Effector CD8-positive, alpha-beta T cell (primary cell): Measurements from ENCODE around the gene MASP2.

Experiments
- DNase-seq: peaks from one replicate; lab custom pipeline; 2025; lab: John Stamatoyannopoulos, UW

Gene MASP2

GRCh38 chr1:10989095-10989494 lies 57.9 kb downstream of the MASP2 start:
- DNase-seq = no peak

- no peak for DNase-seq
These were observed 59.1 kb downstream of the MASP2 start for GRCh38 chr1:10987840-10988417.

GRCh38 chr1:10986525-10986890 lies 60.5 kb downstream of the MASP2 start:
- no peak for DNase-seq

DNA sequence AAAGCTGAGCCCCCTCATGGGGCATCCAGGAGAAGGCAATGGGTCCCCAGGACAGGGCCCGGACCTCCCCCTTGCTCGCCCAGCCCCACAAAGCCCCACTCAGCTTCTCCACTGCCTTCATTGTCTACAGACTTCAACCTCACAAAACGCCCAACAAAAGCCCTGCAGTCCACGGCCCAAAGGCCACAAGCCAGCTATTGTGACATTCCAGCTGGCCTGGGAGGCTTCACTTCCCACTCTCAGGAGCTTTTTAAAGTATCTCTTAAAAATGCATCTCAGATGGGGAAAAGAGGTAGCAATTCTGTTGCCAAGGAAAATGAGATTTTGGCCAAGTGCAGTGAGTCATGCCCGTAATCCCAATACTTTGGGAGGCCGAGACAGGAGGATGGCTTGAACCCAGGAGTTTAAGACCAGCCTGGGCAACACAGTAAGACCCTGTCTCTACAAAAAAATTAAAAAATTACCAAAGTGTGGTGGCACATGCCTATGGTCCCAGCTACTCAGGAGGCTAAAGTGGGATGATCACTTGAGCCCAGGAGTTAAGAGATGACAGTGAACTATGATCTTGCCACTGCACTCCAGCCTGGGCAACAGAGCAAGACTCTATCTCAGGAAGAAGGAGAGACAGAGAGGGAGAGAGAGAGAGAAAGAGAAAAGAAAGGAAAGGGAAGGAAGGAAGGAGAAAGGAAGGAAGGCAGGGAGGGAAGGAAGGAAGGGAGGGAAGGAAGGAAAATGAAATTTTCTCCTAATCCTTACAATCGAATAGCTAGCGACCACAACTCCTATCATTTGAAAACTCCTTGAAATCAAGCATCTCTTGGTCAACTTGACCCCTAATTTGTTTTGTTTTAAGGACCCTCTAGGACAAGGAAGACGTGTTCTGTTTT lies 66.0 kb downstream of the MASP2 start:
- DNase-seq = no peak

- DNase-seq = no peak
These were observed 66.9 kb downstream of the MASP2 start for GRCh38 chr1:10980094-10980577.

DNA sequence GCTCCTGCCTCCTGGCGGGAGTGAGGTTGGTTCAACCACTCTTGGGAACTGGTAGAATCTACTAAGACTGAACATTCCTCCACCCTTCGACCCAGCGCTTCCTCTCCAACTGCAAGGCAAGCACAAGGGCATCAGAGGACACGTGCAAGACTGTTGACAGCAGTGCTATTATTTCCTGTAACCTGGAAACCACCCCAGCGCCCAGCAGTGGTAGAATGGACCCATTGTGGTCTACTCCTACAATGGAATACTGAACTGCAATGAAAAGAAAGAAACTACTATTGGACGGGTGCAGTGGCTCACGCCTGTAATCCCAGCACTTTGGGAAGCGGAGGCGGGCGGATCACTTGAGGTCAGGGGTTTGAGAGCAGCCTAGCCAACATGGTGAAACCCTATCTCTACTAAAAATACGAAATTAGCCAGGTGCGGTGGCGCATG lies 67.5 kb downstream of the MASP2 start:
- no peak for DNase-seq

- no peak for DNase-seq
These were observed 68.3 kb downstream of the MASP2 start for GRCh38 chr1:10978719-10979118.
